ENCODE data around the gene ROM1. TPM values are rescaled to one million over a fixed set of nuclear protein-coding genes. Genes with fewer than 3 reads are reported as not detected.

ROM1 gene
- total RNA-seq, 2 donors from 2014 or later, result 0.94 to 1.2 TPM

- Mint-ChIP-seq H3K27me3 (no peaks in the 10 kb centered on the region), H3K36me3 (ENCODE audit: low read depth) (no peaks in the 10 kb centered on the region), H3K4me1 (peaks cover 11% of the 10 kb centered on the region), H3K4me3 (peak overlapping the region; percentile 88), H3K27ac (peak overlapping the region; percentile 95)
- H3K9me3 ChIP-seq (ENCODE audit: control insufficient read depth, low read length, poor library complexity, severe bottlenecking), result no peaks in the 10 kb centered on the region
- peak in 1 of 3 donors; percentile 74 for DNase-seq
- ATAC-seq, result peak; percentile 11
Observed at GRCh38 chr11:62652161-62653006, 39.3 kb downstream of the ROM1 start.

- Mint-ChIP-seq H3K27ac (peak overlapping the region; percentile 95), H3K36me3 (ENCODE audit: low read depth) (no peaks in the 10 kb centered on the region), H3K4me1 (peaks cover 11% of the 10 kb centered on the region), H3K4me3 (peak overlapping the region; percentile 62), H3K27me3 (no peaks in the 10 kb centered on the region)
- no peak for DNase-seq
- no peak for ATAC-seq
- no peaks in the 10 kb centered on the region for H3K9me3 ChIP-seq (ENCODE audit: control insufficient read depth, low read length, poor library complexity, severe bottlenecking)
Observed at GRCh38 chr11:62654297-62654696, 41.2 kb downstream of the ROM1 start.

GRCh38 chr11:62656796-62657429 lies 43.9 kb downstream of the ROM1 start:
- Mint-ChIP-seq H3K27ac (no peak overlapping the region), H3K27me3 (no peaks in the 10 kb centered on the region), H3K4me1 (peaks cover 8% of the 10 kb centered on the region), H3K36me3 (ENCODE audit: low read depth) (no peaks in the 10 kb centered on the region), H3K4me3 (no peak overlapping the region)
- DNase-seq, result no peak
- no peaks in the 10 kb centered on the region for H3K9me3 ChIP-seq (ENCODE audit: control insufficient read depth, low read length, poor library complexity, severe bottlenecking)
- ATAC-seq, result no peak

- H3K4me3 Mint-ChIP-seq, result peak overlapping the region; percentile 98
- H3K27ac Mint-ChIP-seq, result peak overlapping the region; percentile 97
- H3K4me1 Mint-ChIP-seq, result peaks cover 26% of the 10 kb centered on the region
- no peaks in the 10 kb centered on the region for H3K27me3 Mint-ChIP-seq
- H3K36me3 Mint-ChIP-seq (ENCODE audit: low read depth), result no peaks in the 10 kb centered on the region
- ATAC-seq, result peak; percentile 60
- peak in 1 of 3 donors; percentile 38 for DNase-seq
- H3K9me3 ChIP-seq (ENCODE audit: control insufficient read depth, low read length, poor library complexity, severe bottlenecking), result no peaks in the 10 kb centered on the region
Observed at GRCh38 chr11:62664405-62665074, 51.5 kb downstream of the ROM1 start.

Other genes starting within 250 kb of the ROM1 start
- not detected for gene SCGB1A1, start 194.2 kb upstream of the ROM1 start, total RNA-seq
- 100 to 1,000 TPM; 692 to 863 TPM for gene AHNAK, start 66.5 kb upstream of the ROM1 start, total RNA-seq
- 1,000 to 10,000 TPM; 1,954 to 1,984 TPM for gene EEF1G, start 39.4 kb upstream of the ROM1 start, total RNA-seq
- gene TUT1, start 21.7 kb upstream of the ROM1 start, total RNA-seq, result 10 to 100 TPM; 20.9 to 23.2 TPM
- 100 to 1,000 TPM; 140 to 175 TPM for gene MTA2, start 11.4 kb upstream of the ROM1 start, total RNA-seq
- 100 to 1,000 TPM; 169 to 174 TPM for gene EML3, start 482 bp upstream of the ROM1 start, total RNA-seq
- gene B3GAT3, start 8.7 kb downstream of the ROM1 start, total RNA-seq, result 10 to 100 TPM; 53.0 to 57.2 TPM
- gene GANAB, start 33.4 kb downstream of the ROM1 start, total RNA-seq, result 100 to 1,000 TPM; 168 to 179 TPM
- 10 to 100 TPM; 12.1 to 13.0 TPM for gene INTS5, start 40.0 kb downstream of the ROM1 start, total RNA-seq
- 10 to 100 TPM; 20.0 to 21.6 TPM for gene C11orf98, start 52.0 kb downstream of the ROM1 start, total RNA-seq
- gene CSKMT, start 52.1 kb downstream of the ROM1 start, total RNA-seq, result 10 to 100 TPM in 1 of 2 donors, 1 to 10 TPM in 1; 8.0 to 15.9 TPM
- gene UQCC3, start 58.4 kb downstream of the ROM1 start, total RNA-seq, result 1 to 10 TPM; 2.6 to 3.3 TPM
- gene LBHD1, start 59.0 kb downstream of the ROM1 start, total RNA-seq, result 10 to 100 TPM; 12.0 to 14.9 TPM
- 100 to 1,000 TPM; 195 to 203 TPM for gene UBXN1, start 65.8 kb downstream of the ROM1 start, total RNA-seq
- gene LRRN4CL, start 76.3 kb downstream of the ROM1 start, total RNA-seq, result not detected
- gene BSCL2, start 94.2 kb downstream of the ROM1 start, total RNA-seq, result 10 to 100 TPM; 20.8 to 20.9 TPM
- not detected for gene GNG3, start 94.4 kb downstream of the ROM1 start, total RNA-seq
- gene HNRNPUL2, start 114.2 kb downstream of the ROM1 start, total RNA-seq, result 10 to 100 TPM; 41.4 to 43.2 TPM
- gene TTC9C, start 115.2 kb downstream of the ROM1 start, total RNA-seq, result 10 to 100 TPM; 11.0 to 14.1 TPM
- 1 to 10 TPM; 7.4 to 9.1 TPM for gene ZBTB3, start 140.9 kb downstream of the ROM1 start, total RNA-seq
- gene POLR2G, start 148.3 kb downstream of the ROM1 start, total RNA-seq, result 10 to 100 TPM; 65.0 to 65.7 TPM
- gene TAF6L, start 158.1 kb downstream of the ROM1 start, total RNA-seq, result 10 to 100 TPM; 14.1 to 15.8 TPM
- 10 to 100 TPM; 20.5 to 27.7 TPM for gene TMEM179B, start 174.1 kb downstream of the ROM1 start, total RNA-seq
- 1 to 10 TPM; 5.7 to 7.3 TPM for gene TMEM223, start 178.7 kb downstream of the ROM1 start, total RNA-seq
- gene NXF1, start 192.2 kb downstream of the ROM1 start, total RNA-seq, result 100 to 1,000 TPM; 271 to 305 TPM
- gene STX5, start 218.8 kb downstream of the ROM1 start, total RNA-seq, result 100 to 1,000 TPM; 103 to 119 TPM
- not detected for gene TEX54, start 219.6 kb downstream of the ROM1 start, total RNA-seq
- 100 to 1,000 TPM; 146 to 163 TPM for gene WDR74, start 226.3 kb downstream of the ROM1 start, total RNA-seq